Activated gamma-delta T cell treated with anti-CD3 and anti-CD28 coated beads, Interleukin-2, amount 50 U/mL, for 16 hours (primary cell): ENCODE data around the gene LPAR1.
"Not testable (repeated sequence)": the region's sequence is repeated elsewhere in the genome, so short reads cannot be mapped to it uniquely, and the experiment has no call there.

Experiments
- DNase-seq: peaks from one replicate; pipeline ENCODE4 v3.0.0-alpha.2; 2020; ENCODE audit warnings: low read depth

Gene LPAR1, protein sequence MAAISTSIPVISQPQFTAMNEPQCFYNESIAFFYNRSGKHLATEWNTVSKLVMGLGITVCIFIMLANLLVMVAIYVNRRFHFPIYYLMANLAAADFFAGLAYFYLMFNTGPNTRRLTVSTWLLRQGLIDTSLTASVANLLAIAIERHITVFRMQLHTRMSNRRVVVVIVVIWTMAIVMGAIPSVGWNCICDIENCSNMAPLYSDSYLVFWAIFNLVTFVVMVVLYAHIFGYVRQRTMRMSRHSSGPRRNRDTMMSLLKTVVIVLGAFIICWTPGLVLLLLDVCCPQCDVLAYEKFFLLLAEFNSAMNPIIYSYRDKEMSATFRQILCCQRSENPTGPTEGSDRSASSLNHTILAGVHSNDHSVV

DNA sequence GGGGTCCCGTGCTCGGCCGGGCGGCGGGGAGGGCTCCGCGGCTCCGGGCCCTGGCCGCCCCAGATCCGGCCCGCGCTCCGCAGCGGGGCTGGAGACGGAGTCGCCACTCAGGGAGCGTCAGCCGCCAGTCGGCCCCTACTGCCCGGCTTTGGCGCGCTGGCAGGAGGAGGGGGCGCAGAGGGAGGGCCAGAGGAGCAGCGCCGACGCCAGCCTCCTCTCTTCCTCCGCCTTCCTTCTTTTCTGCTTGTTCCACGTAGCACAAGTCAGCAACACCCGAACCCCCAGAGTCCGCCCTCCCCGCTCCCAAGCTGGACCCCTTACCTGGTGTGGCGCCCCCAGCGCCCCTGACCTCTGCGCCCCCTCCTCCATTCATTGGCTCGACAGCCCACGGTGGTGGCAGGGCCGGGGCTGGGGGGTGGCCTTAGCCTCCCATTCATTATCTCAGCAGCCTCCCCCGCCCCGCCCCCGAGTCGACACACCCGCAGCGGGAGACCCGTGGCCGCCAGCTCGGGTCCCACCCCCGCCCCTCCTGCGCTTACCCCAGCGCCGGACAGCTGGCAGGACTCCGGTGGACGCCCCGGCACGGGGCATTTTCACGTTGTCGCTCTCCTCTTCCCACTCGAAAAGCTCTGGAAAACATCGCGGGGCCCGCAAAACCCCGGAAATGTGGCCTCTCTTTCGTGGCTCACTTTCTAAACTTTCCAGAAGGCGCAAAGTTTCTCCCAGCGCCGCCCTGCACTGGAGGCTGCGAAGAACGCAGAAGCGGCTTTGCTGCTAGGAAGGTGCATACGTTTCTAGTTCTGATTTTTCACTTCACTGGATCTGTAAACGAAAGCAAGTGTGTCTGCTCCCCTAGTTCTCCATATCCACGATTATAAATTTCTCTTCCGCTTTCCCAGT is at the start of gene LPAR1:
Gene LPAR1 (minus strand): TSS at position 140 of the 900 bp plus-strand sequence. CDS start 66,353 bp downstream, outside the sequence.
- no peak for DNase-seq

DNA sequence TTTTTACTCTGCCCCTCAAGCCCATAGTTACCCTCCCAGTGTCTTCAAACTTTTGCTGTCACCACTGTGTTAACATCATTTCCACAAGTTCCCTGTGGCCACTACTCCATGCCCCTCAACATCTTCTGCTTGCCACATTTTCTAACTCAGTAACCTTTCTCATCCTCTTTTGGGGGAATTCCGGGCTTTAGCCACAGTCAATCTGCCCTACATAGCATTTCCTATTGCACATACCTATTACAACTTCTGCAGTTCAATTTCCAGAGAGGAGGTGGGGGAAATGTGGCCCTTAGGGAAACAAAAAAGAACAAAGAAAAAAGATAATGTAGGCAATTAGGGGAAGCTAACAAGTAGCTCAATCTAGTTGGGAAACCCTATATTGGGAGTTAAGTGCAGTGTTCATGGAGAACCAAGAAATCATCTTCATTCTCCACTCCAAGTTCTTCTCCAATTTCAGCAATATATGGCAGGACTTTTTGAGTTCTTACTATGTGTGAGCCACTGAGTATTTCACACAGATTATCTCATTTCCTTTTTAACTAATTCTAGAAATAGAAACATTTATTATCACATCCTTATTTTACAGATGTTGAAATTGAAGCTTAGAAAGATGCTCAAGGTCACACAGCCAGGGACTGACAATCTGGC is 40.2 kb upstream of the LPAR1 start:
- DNase-seq, result no peak

DNA sequence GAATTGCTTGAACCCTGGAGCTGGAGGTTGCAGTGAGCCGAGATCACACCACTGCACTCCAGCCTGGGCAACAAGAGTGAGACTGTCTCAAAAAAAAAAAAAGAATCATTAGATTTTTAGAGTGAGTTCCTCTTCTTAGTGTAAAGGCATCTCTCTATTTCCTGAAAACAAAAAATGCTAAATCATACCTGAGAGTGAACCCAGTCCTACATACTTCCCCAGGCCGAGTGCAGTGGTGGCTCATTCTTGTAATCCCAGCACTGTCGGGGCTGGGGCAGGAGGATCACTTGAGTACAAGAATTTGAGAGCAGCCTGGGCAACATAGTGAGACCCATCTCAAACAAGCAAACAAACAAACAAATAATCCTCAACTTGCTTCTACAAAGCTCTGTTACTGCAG is 38.2 kb upstream of the LPAR1 start:
- DNase-seq, result no peak

DNA sequence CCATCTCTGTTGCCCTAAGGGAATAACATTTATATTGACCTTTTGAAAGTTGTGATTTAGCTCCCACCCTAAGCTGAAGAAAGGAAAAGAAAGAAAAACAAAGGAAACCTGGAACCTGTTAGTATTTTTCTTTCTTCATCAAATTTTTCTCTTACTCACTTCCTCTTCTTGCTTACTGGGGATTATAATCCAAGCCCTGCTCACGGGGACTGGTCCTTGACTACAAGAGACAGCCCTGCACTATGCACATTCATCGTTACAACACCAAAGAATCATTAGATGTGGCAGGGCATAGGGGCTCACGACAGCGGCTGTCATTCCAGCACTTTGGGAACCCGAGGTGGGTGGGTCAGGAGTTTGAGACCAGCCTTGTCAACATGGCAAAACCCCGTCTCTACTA is 37.8 kb upstream of the LPAR1 start:
- DNase-seq, result no peak

DNA sequence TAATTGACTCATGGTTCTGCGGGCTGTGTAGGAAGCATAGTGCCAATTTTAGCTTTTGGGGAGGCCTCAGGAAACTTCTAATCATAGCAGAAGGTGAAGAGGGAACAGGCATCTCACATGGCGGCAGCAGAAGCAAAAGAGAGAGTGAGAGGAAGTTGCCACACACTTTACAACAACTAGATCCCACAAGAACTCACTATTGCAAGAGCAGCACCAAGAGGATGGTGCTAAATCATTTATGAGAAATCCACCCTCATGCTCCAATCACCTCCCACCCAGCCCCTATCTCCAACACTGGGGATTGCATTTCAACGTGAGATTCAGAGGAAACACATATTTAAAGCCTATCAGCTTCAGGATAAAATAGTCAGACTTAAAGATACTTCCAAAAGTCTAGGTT is 36.1 kb upstream of the LPAR1 start:
- DNase-seq, result no peak

DNA sequence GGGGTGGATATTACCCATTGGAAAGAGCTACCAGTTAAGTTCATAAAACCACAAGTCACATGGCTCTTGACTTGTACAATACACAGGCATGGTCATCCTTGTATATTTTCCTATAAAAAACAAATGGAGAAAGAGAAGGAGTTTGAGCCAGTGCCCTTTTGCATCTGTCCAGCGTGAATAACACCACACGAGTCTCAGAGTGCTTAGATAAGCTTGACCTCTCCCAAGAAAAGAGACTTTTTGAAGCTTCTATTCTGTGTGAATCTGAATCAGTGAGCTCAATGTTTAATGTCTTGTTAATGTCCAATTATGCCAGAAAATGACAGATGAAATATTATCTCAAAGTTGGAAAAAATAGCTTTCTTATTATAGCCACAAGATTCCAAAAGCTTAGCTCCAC is 30.9 kb upstream of the LPAR1 start:
- DNase-seq, result no peak

DNA sequence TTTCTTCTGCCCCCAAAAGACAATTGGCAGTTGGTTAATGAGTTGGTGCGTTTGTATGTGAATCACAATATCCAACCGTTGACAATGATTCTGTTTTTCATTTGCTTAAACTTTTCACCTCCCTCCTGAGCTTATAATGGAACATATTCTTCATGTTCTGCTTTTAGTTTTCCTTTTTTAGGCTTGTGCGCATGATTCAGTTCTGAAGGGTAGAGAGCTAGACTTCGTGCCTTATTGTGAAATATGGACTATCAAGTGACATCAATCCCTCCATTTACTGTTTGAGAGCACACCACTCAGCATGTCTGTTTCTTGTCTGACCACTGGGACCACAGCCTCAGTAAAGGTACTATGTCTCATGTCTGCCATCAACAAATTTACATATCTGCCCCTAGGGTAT is 30.5 kb upstream of the LPAR1 start:
- no peak for DNase-seq

DNA sequence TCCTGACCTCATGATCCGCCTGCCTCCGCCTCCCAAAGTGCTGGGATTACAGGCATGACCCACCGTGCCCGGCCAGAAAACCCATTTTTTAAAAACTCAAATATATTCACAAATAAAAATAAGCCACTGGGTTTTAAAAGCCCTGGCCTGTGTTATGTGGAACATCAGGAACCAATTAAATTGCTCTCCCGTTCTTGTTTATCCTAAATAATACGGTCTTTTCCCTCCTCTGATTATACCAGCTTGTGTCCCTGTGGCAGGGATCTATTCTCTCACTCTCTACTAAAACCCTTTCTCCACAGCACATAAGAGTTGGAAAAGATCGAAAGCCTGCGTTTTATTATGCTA is 30.1 kb upstream of the LPAR1 start:
- no peak for DNase-seq

DNA sequence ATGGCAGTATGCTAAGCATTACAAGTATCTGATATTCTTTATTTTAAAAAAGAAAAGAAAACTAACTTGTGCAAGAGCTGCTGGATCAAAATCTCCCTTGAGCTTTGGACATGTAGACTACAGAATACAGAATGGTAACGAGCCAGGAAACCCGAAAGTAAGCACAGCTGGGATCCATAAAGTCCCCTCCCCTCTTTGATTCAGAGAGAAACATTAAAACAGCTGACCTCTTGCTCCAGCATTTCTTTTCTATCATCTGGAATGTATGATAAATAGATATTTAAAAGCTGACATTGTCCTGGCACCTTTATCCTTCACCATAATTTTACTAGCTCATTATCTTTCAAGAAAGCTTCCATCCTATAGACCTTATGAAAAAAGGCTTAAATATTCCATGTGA is 28.2 kb upstream of the LPAR1 start:
- DNase-seq, result no peak

DNA sequence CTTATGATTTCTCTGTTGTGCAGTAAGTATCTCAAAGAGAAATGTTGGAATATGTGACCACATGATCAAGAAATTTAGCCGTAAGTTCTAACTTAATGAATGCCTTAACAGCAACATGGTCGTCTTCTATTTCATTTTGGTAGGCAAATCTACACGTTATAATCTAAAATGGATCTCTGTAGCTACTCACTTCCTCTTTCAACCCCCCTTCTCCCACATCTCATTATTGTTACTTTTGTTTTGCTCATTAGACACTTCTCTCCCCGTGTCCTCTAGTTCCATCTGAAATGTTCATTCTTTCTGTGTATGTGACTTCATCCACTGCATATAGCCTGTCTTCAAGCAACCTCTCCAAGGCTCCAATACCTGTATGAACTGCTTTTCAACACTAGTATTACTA is 27.1 kb upstream of the LPAR1 start:
- DNase-seq, result no peak

DNA sequence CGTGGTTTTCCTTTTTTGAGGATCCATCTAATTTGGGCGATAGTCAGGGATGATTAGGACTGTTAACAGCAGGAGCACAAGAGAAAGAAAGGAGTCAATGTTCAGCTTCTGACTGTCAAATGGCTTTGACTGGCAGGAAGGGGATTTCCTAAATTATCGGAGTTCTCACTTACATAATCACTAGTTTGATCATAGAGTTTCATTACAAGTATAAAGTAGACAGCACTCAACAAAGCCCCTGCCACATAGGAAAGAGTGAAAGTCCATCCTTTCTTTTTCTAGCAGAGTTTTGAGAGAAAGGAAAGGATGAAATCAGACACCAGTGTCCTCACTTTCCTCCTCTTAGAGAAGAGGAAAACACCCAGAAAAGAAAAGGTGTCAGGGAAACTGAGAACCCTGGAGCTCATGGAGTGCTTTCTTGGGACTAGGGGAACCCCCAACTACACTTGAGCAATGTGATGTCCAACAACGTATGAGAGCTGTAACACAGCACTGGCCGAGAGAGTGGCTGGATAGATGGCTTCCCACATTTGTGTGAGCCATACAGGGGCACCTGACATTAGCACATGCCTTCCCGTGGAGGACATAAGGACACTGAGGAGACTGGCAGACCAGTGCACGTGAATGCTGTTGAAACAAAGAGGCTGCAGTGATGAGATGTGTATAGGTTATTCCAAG is 26.0 kb upstream of the LPAR1 start:
- no peak for DNase-seq

DNA sequence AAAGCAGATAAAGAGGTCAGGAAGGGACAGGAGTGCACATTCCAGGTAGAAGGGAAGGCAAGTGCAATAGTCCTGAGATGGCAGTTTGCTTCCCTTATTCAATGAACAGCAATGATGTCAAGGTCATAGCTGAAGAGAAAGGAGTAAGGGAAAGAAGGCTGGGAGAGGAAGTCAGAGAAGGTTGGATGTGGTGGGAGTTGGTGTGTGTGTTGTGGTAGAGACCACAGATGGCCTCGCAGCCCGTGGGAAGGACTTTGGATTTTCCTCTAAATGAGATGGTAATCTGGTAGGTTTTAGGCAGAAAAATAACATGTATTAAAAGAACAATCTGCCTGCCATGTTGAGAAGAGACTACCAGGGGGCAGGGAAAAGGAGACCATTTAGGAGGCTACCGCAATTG is 25.1 kb upstream of the LPAR1 start:
- no peak for DNase-seq

DNA sequence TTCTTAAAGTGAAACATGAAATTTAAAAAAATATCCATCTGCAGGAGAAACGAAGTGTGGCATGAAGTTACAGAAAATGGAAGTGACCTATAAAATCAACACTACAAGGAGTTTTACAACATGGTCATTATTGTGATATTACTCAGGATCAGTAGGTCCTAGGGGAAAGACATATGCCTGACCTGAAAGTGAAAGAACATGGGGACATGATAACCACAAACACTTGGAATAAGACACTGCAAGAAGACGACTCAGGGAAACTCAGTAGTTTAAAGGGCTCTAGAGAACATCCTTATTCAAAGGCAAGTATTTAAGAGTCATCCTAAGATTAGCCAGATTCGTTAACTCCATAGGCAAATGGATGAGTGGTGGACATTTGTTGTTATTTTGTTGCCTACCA is 19.9 kb upstream of the LPAR1 start:
- DNase-seq, result no peak

DNA sequence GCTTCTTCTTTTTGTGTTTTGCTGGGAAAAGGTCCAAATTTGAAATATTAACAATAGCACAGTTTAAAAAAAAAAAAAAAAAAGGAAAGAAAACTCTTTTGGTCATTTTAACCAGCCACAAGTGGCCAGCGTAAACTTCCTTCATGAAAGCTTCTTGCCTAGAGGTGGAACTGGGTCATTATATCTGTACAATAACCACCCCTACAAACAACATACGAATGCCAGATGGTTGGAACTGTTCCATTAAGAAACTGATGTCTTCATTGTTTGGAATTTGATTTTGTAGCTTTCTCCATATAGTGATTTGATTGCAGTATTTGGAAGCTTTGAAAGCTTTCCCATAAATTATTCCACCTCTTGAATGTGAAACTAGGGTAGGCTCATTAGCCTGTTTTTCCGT is 18.3 kb upstream of the LPAR1 start:
- no peak for DNase-seq

DNA sequence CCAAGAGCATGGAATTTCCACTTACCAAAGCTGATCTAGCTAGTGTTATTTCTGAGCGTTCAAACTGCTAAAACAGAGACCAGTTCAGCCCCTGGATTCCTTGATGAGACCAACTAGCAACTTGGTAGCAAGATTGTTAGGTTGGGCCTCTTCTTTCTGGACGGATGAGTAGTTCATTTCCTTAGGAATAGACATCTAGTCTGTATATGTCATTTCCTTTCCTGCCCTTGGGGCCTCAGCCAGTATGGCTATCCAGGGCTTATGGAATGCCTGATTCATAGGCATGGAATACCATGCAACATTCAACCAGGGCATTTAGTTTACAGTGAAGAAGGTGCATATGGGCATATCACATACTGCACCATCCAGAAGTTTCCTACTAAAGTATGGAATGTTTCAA is 14.5 kb upstream of the LPAR1 start:
- no peak for DNase-seq

DNA sequence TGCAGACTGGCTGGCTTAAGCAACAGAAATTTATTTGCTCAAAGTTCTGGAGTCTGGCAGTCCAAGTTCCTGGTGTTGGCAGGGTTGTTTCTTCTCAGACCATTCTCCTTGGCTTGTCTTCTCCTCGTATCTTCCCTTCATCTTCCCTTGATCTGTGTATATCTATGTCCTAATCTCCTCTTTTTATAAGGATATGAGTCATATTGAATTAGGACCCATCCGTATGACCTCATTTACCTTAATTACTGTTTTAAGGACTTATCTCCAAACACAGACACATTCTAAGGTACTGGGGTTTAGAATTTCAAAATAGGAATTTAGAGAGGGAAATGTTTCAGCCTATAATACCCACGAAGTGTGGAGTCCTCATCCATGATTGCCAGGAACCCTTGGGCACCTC is 13.1 kb upstream of the LPAR1 start:
- DNase-seq, result no peak

DNA sequence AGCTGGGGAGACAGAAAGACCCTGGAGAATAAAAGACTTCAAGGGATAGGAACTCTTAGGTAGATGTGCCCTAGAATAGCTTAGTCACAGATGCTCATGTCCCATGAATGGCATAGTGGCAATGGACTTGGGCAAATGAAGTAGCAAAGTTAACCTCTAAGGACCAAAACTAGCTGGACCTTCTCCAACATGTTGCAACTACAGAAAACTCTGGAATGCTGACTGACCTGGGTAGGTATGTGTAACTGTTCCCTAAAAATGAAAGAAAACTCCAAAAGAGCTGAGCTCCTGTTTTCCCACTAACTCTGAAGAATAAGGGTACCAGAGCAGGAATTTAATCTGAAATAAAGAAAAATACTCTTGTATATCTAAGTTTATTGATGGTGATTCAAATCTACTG is 12.5 kb upstream of the LPAR1 start:
- no peak for DNase-seq

DNA sequence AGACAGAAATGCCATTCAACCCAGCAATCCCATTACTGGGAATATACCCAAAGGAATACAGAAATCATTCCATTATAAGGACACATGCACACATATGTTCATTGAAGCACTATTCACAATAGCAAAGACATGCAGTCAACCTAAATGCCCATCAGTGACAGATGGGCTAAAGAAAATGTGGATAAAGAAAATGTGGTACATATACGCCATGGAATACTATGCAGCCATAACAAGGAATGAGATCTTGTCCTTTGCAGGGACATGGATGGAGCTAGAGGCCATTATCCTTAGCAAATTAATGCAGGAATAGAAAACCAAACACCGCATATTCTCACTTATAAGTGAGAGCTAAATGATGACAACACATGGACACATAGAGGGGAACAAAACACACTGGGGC is 9.0 kb upstream of the LPAR1 start:
- not testable (repeated sequence) for DNase-seq

DNA sequence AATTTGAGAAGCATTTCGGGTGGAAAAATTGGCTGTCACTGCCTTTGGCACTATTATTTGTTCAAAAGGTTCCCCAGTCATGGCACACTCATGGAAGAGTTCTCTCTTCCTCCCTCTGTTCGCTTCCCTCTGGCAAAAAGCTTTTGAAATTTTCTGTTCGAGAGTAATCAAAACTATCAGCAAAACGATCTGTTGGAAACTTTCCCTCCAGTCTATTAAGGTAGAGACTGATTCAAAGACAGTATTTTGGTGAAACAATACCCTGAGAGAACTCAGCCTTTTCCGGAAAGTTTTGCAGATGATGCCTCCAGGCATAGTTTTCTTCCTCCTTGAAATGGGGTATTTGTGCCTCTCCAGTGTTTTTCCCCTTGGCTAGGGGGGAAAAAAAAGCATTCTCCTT is 3.6 kb upstream of the LPAR1 start:
- DNase-seq, result no peak

DNA sequence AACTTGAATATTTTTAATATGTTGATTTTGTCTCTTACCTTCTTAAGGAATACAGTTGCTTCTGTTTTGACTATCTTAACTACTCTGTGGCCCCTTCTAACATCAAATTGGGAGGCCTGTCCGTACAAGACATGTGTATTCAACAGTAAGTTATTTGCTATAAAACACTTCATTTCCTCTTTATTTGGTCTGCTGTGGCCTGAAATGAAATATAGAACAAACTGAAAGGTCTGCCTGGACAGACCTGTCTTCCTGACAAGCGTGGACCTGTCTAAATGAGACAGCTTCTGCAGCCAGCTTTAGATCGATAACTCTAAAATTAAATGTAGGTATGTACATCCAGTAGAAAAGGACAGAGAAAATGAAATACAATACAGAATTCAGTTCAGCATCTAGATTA is 2.2 kb upstream of the LPAR1 start:
- DNase-seq, result no peak

DNA sequence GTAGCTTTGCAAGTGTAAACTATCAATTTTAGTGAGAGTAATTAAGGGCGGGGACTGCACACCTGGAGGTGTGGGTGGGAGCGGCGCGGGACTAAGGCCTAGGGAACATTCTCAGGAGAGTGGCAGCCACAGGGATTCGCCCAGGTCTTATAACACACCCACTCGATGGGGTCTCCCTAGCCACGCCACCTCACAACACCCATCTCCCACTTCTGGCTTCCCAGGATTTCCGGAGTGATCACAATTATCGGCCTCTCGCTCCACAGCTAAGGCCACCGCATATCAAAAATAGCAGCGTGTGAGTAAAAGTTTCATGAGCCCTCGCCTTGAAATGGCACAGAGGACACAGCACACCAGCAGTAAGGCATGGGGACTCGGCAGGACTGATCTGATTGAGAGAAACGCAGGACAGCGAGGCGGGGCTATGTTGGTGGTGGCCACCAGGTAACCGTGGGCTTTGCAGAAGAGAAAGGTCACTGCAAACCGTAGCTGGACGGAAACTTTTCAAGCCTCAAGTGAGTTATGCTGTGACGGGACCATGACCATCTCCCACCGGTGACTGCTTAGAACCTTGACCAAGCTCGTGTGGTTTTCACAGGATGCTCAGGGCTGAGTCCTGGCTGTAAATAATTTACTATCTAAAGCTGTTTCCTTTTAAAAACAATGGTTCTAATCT is 1.1 kb upstream of the LPAR1 start:
- no peak for DNase-seq
